Measurements from ENCODE around the gene SOX6. TPM values are rescaled to one million over a fixed set of nuclear protein-coding genes. Genes with fewer than 3 reads are reported as not detected.
"Not testable (repeated sequence)": the region's sequence is repeated elsewhere in the genome, so short reads cannot be mapped to it uniquely, and the experiment has no call there.

The SOX6 gene
- total RNA-seq, 4 donors from 2014 or later, result 0.29 to 20.5 (median 8.2) TPM

GRCh38 chr11:16081382-16082094, 274.8 kb downstream of the SOX6 start:
- Histone ChIP-seq H3K4me1 (no peaks in the 10 kb centered on the region), H3K27me3 (no peaks in the 10 kb centered on the region), H3K27ac (no peak overlapping the region), H3K4me3 (no peak overlapping the region), H3K9me3 (no peaks in the 10 kb centered on the region), H3K36me3 (no peaks in the 10 kb centered on the region)
- TF ChIP-seq, protein P1, sequence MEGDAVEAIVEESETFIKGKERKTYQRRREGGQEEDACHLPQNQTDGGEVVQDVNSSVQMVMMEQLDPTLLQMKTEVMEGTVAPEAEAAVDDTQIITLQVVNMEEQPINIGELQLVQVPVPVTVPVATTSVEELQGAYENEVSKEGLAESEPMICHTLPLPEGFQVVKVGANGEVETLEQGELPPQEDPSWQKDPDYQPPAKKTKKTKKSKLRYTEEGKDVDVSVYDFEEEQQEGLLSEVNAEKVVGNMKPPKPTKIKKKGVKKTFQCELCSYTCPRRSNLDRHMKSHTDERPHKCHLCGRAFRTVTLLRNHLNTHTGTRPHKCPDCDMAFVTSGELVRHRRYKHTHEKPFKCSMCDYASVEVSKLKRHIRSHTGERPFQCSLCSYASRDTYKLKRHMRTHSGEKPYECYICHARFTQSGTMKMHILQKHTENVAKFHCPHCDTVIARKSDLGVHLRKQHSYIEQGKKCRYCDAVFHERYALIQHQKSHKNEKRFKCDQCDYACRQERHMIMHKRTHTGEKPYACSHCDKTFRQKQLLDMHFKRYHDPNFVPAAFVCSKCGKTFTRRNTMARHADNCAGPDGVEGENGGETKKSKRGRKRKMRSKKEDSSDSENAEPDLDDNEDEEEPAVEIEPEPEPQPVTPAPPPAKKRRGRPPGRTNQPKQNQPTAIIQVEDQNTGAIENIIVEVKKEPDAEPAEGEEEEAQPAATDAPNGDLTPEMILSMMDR (IDR thresholded peaks at IDR 0.05), result no peak
- no peak for DNase-seq
- intact Hi-C loops (cut with DNase I; ENCODE audit: low total_unique reads), result no loop called here

GRCh38 chr11:16080688-16081381, 275.5 kb downstream of the SOX6 start:
- no peaks in the 10 kb centered on the region for H3K27me3 ChIP-seq
- no peaks in the 10 kb centered on the region for H3K4me1 ChIP-seq
- H3K4me3 ChIP-seq, result no peak overlapping the region
- DNase-seq, result no peak
- no peaks in the 10 kb centered on the region for H3K9me3 ChIP-seq
- H3K27ac ChIP-seq, result no peak overlapping the region
- no peaks in the 10 kb centered on the region for H3K36me3 ChIP-seq
- intact Hi-C loops (cut with DNase I; ENCODE audit: low total_unique reads), result no loop called here
- TF ChIP-seq, protein P1 (IDR thresholded peaks at IDR 0.05), result no peak
- TF ChIP-seq POLR2A (IDR thresholded peaks at IDR 0.05), result no peak

DNA sequence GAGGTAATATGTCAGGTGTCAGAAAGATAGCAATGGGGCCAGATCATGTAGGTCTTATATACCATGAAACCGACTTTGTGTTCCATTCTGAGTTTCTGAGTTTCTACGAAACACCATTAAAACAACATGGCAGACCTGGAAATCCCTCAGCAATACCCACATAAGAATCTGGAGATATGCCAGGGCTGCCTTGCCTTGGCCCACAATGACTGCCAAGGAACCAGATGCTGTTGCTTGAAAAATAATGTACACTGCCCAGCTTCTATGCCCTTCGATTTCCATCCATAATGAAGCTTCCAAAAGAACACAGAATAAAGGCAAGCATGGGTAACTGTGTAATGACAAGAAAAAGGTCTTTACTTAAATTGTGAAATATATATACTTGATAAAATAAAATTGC, 277.4 kb downstream of the SOX6 start:
- H3K27me3 ChIP-seq, result no peaks in the 10 kb centered on the region
- H3K4me1 ChIP-seq, result no peaks in the 10 kb centered on the region
- DNase-seq, result no peak
- no peak overlapping the region for H3K27ac ChIP-seq
- H3K36me3 ChIP-seq, result no peaks in the 10 kb centered on the region
- TF ChIP-seq POLR2A (IDR thresholded peaks at IDR 0.05), result no peak
- TF ChIP-seq, protein P1 (IDR thresholded peaks at IDR 0.05), result no peak
- H3K4me3 ChIP-seq, result no peak overlapping the region
- H3K9me3 ChIP-seq, result no peaks in the 10 kb centered on the region
- intact Hi-C loops (cut with DNase I; ENCODE audit: low total_unique reads), result no loop called here

DNA sequence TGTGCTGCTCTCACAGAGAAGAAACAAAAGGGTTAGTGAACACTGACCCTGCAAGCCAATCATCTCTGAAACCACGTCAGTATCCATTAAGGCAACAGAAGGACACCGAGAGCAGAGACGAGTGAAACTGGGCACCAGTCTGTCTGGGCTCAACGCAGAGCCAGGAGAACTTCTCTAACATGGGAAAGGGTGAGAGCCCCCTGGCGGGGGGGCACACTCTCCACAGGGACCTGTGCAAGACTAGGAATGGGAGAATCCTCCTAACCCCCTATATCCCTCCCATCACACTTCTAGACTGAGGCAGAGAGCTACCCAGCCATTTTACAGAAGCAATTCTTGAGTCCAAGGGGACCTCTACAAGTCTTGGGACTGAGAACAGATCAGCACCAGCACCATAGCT, 285.8 kb downstream of the SOX6 start:
- Histone ChIP-seq H3K36me3 (no peaks in the 10 kb centered on the region), H3K4me1 (no peaks in the 10 kb centered on the region), H3K4me3 (no peak overlapping the region), H3K9me3 (no peaks in the 10 kb centered on the region), H3K27me3 (no peaks in the 10 kb centered on the region), H3K27ac (no peak overlapping the region)
- no peak for DNase-seq
- TF ChIP-seq, protein P1 (IDR thresholded peaks at IDR 0.05), result no peak
- no peak for TF ChIP-seq POLR2A (IDR thresholded peaks at IDR 0.05)
- intact Hi-C loops (cut with DNase I; ENCODE audit: low total_unique reads), result no loop called here

GRCh38 chr11:16067268-16067667, 289.1 kb downstream of the SOX6 start:
- H3K27ac ChIP-seq; H3K27me3 ChIP-seq; DNase-seq; H3K36me3 ChIP-seq; H3K4me1 ChIP-seq; H3K9me3 ChIP-seq; intact Hi-C loops (cut with DNase I; ENCODE audit: low total_unique reads); H3K4me3 ChIP-seq: not testable (repeated sequence)

All from uterus (tissue), 4 donors.